OCI-LY1 (cell line): ENCODE measurements around the gene CIB2.

Source experiments
- EZH2 ChIP-seq: fragments of 200-600 bp; sonication (generic), shearing (Covaris generic); IDR thresholded peaks from 2 replicates; pipeline ENCODE4 v1.8.0; 2017; ENCODE audit warnings: borderline replicate concordance, mixed run types, mild to moderate bottlenecking, antibody characterized with exemption, low read length, moderate library complexity, mixed read lengths
- TF ChIP-seq, protein P1 (sequence below): fragments of 200-600 bp; sonication (generic), shearing (Covaris generic); IDR thresholded peaks from 2 replicates; pipeline ENCODE4 v1.5.1; 2017; ENCODE audit warnings: mild to moderate bottlenecking, antibody characterized with exemption, low read length, moderate library complexity, mixed read lengths

GRCh38 chr15:78149805-78150751, 18.8 kb upstream of the CIB2 start:
- TF ChIP-seq, protein P1, sequence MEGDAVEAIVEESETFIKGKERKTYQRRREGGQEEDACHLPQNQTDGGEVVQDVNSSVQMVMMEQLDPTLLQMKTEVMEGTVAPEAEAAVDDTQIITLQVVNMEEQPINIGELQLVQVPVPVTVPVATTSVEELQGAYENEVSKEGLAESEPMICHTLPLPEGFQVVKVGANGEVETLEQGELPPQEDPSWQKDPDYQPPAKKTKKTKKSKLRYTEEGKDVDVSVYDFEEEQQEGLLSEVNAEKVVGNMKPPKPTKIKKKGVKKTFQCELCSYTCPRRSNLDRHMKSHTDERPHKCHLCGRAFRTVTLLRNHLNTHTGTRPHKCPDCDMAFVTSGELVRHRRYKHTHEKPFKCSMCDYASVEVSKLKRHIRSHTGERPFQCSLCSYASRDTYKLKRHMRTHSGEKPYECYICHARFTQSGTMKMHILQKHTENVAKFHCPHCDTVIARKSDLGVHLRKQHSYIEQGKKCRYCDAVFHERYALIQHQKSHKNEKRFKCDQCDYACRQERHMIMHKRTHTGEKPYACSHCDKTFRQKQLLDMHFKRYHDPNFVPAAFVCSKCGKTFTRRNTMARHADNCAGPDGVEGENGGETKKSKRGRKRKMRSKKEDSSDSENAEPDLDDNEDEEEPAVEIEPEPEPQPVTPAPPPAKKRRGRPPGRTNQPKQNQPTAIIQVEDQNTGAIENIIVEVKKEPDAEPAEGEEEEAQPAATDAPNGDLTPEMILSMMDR = no peak
- TF ChIP-seq EZH2 = no peak
